Fibroblast of the aortic adventitia (primary cell): ENCODE results near the gene TSSK3. TPM values are rescaled to one million over a fixed set of nuclear protein-coding genes. Genes with fewer than 3 reads are reported as not detected.
A peak's percentile ranks its signal among the peaks of the same experiment; 100 is the strongest.
"Not testable (repeated sequence)": the region's sequence is repeated elsewhere in the genome, so short reads cannot be mapped to it uniquely, and the experiment has no call there.

Source experiments
- DNase-seq: peaks from one replicate; pipeline ENCODE4 v3.0.0-alpha.2; 2010; ENCODE audit warnings: low read depth
- H3K4me3 ChIP-seq: 2 replicates; pipeline ENCODE4 v1.5.1; 2011; ENCODE audit warnings: low read depth, mild to moderate bottlenecking, control low read depth, low read length, moderate library complexity
- CTCF ChIP-seq: IDR thresholded peaks from 2 replicates; pipeline ENCODE4 v1.5.1; 2011; ENCODE audit warnings: mild to moderate bottlenecking, low read length, control low read depth, inconsistent platforms; ENCODE audit not compliant: insufficient read depth
- total RNA-seq: library from RNA; depleted of rRNA; stranded (reverse); fragments of >200 nt; gene quantifications from 2 replicates; pipeline ENCODE4 v1.2.3, GENCODE V29; 2012; ENCODE audit warnings: low replicate concordance

Gene TSSK3
- total RNA-seq, 1 donor: 2.3 TPM

DNA sequence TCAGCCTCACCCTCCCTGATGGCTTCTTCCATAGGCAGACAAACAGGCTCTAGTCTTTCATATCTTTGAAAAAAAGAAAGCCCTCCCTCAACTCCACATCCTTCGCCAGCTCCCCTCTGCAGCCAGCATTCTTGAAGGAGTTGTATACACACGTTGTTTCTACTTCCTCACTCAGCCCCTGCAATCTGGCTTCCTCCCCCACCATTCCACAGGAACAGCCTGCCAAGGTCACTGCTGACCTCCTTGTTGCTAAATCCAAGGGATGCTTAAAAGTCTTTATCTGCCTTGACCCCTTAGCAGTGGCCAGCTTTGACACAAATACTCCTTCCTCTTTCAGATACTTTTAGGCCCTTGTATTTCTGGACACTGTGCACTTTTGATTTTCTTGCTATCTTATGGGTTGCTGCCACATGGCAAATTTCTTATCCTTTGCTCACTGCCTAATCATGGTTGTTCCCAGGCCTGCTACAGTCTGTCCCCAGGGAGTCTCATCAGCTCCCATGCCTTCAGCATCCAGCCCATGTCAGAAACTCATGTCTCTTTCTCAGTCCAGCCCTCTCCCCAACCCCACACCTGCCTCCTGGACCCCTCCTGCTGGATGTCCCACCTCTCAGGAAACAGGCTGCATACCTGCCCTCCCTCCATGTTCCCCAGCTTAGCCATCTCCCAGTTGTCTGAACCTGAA is 8.3 kb upstream of the TSSK3 start:
- TF ChIP-seq CTCF: no peak
- DNase-seq: peak; percentile 91
- no peak overlapping the region for H3K4me3 ChIP-seq

GRCh38 chr1:32355778-32356177 is 6.6 kb upstream of the TSSK3 start:
- not testable (repeated sequence) for DNase-seq

DNA sequence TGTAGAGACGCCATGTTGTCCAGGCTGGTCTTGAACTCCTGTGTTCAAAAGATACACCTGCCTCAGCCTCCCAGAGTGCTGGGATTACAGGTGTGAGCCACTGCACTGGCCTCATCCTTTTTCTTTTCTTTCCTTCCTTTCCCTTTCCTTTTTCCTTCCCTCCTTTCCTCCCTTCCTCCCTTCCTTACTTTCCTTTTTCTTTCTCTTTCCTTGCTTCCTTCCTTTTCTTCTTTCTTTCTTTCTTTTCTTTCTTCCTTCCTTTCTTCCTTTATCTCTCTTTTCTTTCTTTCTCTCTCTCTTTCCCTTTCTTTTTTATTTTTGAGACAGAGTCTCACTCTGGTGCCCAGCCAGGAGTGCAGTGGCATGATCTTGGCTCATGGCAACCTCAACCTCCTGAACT is 5.9 kb upstream of the TSSK3 start:
- no peak for DNase-seq
- no peak for TF ChIP-seq CTCF
- H3K4me3 ChIP-seq: no peak overlapping the region

More at GRCh38 chr1:32355778-32356177, 6.6 kb upstream of the TSSK3 start:
- not testable (repeated sequence) for H3K4me3 ChIP-seq

- no peak for TF ChIP-seq CTCF
- H3K4me3 ChIP-seq: no peak overlapping the region
- DNase-seq: no peak
These were observed 4.7 kb upstream of the TSSK3 start for GRCh38 chr1:32357614-32358013.

DNA sequence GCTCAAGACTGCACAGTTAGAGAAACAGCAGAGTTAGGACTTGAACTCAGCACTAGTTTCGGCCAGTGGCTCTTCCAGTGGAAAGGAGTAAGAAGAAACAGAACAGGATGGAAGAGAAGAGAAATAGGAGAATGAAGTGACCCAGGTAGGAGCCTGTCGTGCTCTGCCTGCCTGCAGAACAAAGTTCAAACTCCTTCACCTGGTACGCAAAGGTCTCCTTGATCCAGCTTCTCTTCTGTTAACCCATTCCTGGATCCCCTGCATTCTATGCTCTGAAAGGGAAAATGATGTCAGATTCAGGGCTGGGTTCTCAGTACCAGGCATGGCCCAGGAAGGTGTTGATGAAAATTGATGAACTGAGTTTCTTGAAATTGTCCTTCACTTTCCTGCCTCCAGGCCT is 3.9 kb upstream of the TSSK3 start:
- no peak for TF ChIP-seq CTCF
- no peak for DNase-seq
- no peak overlapping the region for H3K4me3 ChIP-seq

GRCh38 chr1:32361308-32361673 is 1.0 kb upstream of the TSSK3 start:
- H3K4me3 ChIP-seq: no peak overlapping the region
- no peak for TF ChIP-seq CTCF
- DNase-seq: no peak

- peak overlapping the region; percentile 37 for H3K4me3 ChIP-seq
- TF ChIP-seq CTCF: peak; percentile 25
- peak; percentile 25 for DNase-seq
These were observed 465 bp upstream of the TSSK3 start for GRCh38 chr1:32361674-32362473.
